ENCODE results near the gene TNXB.
"Not testable (repeated sequence)": the region's sequence is repeated elsewhere in the genome, so short reads cannot be mapped to it uniquely, and the experiment has no call there.

TNXB gene

DNA sequence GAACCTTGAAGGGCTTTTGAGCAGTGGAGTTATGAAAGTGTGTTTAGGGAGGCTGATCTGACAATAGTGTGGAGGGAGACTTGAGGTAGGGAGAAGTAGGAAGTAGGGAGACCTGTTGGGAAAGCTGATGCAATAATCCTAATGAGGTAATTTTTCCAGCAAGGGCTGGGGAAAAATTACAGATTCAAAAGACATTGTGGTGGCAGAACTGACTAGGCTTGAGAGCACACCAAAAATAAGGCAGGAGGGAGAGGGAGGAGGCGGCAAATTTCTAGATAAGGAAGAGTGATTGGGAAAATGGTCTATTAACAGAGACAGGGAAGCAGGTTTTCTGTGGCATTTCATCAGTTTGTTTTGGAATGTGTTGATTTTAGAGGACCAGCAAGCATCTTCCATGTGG is 37.1 kb upstream of the TNXB start:
- FAIRE-seq, result no peak
- no peak for DNase-seq (ENCODE audit: insufficient read length, low spot score)

DNA sequence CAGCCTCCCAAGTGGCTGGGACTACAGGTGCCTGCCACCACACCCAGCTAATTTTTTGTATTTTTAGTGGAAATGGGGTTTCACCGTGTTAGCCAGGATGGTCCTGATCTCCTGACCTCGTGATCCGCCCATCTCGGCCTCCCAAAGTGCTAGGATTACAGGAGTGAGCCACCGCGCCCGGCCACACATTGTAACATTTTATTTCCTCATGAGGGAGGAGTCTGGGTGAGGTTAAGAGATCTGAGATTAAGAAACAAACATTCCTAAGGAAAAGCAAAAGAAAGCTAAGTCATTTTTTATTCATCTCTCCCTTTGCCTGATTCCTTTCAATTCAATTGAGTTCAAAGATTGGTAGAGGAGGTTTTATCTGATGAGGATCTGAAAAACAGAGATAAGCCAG is 35.1 kb upstream of the TNXB start:
- DNase-seq (ENCODE audit: insufficient read length, low spot score); FAIRE-seq: not testable (repeated sequence)

DNA sequence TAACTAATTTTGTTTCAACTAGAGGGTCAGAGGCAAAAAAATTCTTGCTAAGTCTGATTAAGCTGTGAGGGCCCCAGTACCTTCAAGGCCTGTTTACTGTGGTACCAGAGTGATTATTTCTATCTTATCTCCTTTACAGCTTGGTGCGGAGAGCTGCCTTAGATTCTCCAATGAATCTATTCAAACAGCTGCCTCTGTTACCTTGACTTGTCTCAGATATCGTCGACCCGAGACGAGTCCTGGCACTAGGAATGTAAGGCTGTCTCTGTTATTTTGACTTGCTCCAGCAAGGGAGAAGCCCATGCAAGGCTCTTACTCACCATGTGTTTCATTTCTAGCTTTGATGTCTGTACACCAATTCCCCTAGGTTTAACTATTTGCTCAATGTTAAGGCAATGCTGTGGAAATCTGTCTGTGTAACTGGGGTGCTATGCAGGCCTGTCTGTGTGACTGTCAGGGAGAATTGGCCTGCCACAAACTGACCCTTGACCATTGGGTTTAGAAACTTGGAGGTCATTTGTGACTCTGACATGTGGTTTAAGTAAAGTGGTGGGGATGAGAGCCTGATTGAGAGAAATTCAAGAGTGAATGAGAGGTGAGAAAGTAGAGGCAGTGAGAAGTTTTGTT is 31.4 kb upstream of the TNXB start:
- DNase-seq (ENCODE audit: insufficient read length, low spot score), result no peak
- no peak for FAIRE-seq

DNA sequence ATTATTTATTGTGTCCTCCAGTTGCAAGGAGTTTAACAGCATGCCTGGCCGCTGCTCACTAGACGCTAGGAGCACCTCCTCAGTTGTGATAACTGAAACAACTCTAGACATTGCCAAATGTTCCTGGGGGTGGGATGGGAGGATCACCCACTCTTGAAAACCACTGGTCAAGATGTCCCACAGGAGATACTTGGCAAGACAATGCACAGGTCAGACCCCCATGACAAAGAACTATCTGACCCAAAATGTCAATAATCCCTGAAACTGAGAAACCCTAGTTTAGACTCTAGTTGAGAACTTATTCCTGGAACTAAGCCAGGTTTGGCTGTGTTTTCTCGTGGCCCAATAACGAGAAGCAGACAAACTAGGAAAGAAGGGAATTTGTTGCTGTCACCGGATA is 30.5 kb upstream of the TNXB start:
- FAIRE-seq (no peak), DNase-seq (ENCODE audit: insufficient read length, low spot score) (no peak)

DNA sequence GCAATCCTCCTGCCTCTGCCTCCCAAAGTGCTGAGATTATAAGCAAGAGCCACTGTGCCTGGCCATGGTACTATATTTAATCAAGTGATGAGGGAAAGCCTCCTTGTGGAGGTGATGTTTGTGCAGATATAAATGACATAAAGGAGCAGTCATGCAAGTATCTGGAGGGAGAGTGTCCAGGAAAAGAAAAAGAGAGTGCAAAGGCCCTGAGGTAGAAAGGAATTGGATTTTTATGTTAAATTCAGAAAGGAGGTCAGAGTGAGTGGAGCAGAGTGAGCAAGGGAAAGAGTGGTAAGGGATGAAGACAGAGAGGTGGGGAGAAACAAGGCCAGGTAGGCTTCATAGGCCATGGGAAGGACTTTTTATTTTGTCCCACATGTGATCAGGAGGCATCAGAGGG is 28.3 kb upstream of the TNXB start:
- no peak for FAIRE-seq
- DNase-seq (ENCODE audit: insufficient read length, low spot score), result no peak

DNA sequence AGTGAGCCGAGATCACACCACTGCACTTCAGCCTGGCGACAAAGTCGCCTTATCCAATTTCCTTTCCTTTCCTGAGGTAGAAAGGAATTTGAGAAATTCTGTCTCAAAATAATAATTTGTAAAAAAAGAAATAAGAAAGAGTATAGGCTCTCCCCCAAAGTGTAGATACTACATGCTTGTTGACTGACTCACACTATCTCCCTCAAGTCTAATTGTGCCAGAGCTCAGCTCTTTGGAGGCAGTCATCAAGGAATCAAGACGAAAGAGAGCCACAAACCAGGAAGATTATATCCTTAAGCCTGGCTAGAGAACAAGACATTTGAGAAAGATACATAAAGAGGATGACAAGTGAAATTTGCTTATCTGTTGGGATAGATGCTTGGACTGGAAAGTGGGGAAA is 24.6 kb upstream of the TNXB start:
- FAIRE-seq, result no peak
- DNase-seq (ENCODE audit: insufficient read length, low spot score), result no peak

DNA sequence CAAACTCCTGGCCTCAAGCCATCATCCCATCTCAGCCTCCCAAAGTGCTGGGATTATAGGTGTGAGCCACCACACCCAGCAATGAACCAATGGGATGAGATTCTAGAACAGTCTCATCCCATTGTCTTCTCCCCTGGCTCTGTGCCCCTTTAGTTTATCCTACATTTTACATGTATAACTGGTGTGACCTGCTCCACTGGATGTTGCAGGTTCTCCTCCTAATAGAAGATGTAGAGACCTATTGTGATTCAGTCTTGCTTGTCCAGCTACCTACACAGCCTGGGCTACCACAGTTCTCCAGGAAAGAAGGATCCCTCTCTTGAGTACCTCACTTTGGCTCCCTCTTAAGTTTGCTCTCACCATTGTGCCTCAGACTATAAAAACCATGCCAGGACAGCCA is 23.0 kb upstream of the TNXB start:
- DNase-seq (ENCODE audit: insufficient read length, low spot score) (no peak), FAIRE-seq (no peak)

DNA sequence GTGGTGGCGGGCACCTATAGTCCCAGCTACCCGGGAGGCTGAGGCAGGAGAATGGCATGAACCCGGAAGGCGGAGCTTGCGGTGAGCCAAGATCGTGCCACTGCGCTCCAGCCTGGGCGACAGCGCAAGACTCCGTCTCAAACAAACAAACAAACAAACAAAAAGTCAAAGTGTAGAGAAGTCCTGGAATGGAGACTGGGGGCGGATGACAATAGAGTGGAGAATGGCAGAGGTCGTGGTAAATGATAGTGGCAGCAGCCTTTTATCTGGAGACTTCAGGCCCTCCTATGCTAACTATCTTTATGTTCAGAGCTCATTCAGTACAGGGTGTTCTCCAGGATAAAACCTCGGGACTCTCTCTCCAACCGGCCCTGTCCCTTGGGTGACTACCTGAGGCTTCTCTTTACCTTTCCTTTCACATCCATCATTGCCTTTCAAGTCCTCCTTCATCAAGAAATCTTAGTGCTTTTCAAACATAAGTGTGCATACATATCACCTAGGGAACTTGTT is 22.4 kb upstream of the TNXB start:
- FAIRE-seq, result no peak
- DNase-seq (ENCODE audit: insufficient read length, low spot score), result no peak

DNA sequence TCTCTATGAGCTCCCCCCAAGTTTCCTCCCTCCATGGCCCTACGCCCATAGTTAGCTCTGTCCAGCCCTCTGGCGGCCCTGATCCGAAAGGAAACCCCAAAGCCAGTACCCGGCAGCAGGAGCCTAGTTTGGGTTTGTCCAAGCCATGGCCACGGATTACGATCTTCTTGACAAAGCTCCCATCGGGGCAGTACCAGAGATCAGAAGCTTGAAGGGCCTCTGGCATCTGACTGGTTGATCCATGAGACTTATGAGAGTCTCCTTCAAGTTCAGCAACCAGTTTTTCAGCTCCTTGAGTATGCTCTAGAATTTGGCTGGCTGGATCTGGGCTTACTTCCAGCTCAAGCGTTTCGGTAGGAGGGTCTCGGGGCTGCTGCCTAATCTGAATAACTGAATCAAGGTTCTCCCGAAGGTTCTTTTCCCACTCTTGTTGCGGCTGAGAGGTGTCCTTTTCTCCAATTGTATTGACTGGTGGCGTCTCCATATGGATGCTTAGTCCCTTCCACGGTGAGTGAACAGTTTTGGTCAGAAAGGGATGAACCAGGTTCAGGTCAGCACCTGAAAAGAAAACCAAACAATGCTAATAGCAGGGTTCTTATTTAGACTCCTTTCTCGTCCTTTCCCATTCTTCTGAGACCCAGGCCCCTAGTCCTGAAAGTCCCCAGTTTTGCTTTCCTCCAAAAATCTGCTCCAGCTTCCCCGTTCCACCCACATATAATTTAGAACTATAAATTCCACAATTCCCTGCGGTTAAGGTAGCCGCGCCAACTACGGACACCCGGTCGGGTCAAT is 20.4 kb upstream of the TNXB start:
- DNase-seq (ENCODE audit: insufficient read length, low spot score), result no peak
- no peak for FAIRE-seq

DNA sequence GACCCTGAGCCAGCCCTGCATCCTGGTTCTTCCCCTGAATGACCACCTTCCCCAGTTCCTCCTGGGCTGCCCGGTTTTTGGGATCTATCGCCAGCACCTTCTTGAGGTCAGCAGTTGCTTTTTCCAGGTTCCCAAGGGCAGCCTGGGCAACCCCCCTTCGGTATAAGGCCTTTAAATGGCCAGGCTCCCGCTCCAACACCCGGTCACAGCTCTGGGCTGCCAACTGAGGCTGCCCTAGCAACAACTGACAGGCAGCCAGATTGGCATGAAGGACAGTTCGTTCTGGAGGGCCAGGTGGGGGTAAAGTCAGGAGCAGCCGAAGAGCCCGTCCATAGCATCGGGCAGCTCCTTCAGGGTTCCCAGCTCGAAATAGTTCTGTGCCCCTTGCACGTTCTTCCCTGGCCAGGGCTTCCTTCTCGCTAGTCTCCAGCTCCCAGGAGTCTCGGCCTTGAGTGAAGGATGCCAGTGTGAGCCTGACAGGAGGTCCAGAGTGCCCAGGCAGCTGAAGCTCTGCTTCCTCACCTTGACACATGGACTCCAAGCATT is 19.7 kb upstream of the TNXB start:
- no peak for FAIRE-seq
- no peak for DNase-seq (ENCODE audit: insufficient read length, low spot score)

DNA sequence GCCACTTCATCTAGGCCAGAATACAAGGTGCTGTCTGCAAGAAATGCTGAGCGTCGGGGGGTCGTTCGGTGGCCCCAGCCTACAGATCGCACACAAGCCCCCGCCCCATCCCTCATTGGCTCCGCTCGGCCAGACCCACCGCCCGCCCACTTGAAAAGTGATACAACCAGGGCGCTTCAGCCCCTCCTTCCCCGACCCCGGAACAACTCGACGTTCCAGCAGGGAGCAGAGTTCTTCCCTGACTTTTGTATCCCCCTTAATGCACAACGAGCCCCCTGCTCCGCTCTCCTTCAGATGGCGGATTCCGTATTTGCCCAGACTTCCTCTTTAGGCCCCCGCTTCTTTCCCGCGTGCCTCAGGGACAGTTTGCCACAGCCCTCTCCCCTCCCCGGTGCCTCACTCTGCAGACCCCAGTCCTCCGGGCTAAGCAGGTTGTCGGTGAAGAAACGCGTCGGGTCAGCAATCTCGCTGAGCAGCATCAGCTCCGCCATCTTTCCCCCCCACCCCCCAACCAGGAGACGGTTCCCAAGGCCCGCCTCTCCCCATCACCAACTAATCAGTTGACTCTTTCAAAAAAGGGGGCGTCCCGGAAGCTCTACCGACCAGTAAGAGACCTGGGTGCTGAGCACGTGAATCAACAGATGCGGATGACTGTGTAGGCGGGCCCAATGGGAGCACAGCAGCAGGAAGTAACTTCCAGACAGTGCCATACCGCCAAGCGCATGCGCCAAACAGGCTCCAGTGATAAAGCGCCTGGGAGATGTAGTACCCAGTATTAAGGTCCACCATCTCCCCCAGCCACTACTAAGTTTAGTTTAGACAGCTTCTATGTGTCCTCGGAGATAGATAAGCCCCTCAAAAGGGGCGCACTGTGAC is 18.8 kb upstream of the TNXB start, which contains the start of gene ATF6B:
TSS of gene ATF6B (minus strand) at position 530 of the 876 bp plus-strand sequence. CDS start at position 491, 39 bp downstream.
- FAIRE-seq (peak; percentile 92), DNase-seq (ENCODE audit: insufficient read length, low spot score) (peak; percentile 96)

DNA sequence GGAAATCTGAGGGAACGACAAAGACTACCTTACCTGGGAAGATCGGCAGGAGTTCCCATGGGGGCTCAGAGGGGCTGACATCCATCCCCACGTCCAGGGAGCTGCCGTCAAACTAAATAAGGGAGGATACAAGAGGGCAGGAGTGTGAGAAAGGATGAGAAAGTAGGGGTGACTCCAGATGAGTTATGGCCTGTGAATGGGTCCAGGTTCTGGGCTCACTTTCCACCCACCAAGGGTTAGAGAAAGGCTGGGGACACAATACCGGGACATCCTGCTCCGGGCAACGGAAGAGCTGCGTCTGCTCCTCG is 18.2 kb upstream of the TNXB start:
- no peak for FAIRE-seq
- DNase-seq (ENCODE audit: insufficient read length, low spot score), result no peak

DNA sequence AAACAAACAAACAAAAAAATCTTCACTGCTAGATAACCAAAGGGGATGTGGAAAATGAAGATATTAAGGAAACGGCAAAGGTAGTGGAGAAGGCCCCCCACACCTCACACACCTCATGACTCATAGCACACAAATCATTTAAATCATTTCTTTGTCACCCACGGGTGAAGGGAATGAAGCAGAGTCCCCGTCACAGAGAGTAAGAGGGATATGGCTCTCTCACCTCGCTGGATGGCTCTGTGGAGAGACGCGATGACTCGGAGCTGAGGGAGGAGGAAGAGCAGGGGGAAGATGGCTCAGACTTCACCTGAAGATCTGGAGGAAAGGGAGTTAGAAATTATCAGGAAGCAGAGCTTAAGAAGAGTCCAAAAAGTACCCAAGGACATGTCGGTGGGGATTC is 17.7 kb upstream of the TNXB start:
- FAIRE-seq, result no peak
- DNase-seq (ENCODE audit: insufficient read length, low spot score), result no peak

DNA sequence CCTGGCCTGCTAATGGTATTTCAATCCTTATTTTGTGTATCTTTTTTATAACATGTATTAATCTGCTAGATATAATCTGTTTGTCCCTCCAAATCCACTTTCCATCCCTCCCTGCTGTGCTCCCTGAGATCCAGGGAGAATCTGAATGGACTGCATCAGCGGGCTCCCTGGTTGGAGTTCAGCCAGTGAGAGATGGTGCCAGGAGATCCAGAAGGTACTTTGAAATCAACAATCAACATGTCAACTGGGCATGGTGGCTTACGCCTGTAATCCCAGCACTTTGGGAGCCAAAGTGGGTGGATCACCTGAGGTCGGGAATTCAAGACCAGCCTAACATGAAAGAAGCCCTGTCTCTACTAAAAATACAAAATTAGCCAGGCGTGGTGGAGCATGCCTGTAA is 14.5 kb upstream of the TNXB start:
- FAIRE-seq (no peak), DNase-seq (ENCODE audit: insufficient read length, low spot score) (no peak)

DNA sequence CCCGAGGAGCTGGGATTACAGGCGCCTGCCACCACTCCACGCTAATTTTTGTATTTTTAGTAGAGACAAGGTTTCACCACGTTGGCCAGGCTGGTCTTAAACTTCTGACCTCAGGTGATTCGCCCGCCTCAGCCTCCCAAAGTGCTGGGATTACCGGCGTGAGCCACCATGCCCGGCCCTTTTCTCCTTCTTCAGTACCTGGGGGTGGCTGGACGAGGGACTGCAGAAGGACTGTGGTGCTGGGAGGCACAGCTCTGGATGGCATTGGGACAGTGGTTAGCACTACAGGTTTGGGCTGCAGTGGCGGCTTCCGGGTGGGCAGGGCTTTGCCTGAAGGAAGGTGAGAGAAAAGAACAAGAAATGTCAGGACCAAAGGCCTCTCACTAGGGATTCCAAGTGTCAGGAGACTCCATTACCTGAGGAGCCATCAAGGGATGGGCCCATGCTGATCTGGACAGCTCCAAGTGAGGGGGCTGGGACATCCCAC is 11.5 kb upstream of the TNXB start:
- FAIRE-seq (no peak), DNase-seq (ENCODE audit: insufficient read length, low spot score) (no peak)

DNA sequence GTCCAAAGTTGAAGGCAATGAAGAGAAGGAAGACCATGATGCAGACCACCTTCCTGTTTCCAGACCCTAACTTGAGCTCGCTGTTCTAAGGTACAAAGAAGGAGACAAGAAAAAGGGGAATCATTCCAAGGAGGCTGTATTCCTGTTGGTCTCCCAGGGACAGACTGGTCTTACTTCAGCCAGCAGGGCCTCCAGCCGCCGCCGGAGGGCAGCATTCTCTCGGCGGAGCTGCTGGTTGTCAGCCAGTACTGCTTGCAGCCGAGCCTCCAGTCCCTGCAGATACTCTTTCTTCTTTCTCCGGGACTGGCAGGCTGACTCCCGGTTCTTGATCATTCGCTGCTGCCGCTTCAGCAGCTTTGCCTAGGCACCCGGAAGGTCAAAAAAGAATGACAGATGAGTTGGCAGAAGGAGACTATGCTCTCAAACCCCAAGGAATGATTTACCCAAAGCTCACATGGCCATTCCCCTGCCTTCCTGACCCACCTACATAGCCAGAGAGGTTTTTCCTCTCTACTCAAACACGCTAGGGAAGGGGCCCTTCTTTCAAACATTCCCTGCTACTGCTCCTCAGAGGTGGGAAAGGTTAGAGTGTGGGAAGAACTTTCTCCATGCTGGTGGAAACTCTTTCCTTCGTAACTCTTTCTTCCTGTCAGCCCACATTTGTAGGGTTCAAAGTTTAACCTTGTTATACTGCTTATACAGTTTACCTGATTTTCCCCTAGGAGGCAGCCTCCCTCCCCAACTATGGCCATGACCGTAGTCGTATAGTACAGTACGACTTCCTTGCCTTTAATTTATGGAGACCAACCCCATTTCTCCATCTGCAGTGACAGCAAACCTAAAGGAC is 9.9 kb upstream of the TNXB start:
- DNase-seq (ENCODE audit: insufficient read length, low spot score), result peak; percentile 69
- peak; percentile 31 for FAIRE-seq

DNA sequence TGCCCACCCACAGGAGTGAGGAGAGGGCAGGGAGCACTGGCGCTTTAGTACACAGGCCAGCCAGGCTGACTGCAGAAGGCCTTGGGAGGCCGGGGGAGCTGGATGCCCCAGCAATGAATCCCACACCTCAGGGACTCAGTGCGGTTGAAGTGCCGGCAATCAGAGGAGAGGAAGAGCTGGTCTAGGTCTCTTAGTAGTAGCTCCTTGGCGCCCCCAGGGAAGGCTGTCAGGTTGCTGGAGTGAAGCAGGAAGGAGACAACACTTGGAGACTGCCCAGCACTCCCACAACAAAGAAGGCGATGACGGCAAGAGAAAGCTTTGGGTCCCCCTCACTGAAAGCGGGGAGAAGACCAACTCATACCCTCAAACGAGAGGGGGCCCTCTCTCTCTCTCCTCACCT is 8.3 kb upstream of the TNXB start:
- DNase-seq (ENCODE audit: insufficient read length, low spot score) (no peak), FAIRE-seq (no peak)

DNA sequence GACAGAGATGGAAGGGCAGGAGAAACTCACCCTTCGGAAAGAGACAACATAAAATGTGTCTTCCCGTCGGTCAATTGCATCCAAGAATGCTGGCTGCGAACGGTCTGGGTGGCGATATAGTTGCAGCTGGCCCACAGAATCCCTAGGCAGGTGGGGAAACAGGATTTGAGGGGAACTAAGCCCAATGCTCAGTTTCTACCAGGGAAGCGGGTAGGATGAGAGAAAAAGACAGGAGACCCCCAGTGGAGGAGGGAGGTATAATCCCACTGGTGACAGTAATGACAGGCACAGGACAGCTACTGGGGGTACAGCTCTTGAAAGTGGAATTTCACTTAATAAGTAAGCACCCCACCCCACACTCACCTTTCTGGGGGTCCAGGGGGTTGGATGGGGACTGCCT is 7.5 kb upstream of the TNXB start:
- no peak for DNase-seq (ENCODE audit: insufficient read length, low spot score)
- no peak for FAIRE-seq

DNA sequence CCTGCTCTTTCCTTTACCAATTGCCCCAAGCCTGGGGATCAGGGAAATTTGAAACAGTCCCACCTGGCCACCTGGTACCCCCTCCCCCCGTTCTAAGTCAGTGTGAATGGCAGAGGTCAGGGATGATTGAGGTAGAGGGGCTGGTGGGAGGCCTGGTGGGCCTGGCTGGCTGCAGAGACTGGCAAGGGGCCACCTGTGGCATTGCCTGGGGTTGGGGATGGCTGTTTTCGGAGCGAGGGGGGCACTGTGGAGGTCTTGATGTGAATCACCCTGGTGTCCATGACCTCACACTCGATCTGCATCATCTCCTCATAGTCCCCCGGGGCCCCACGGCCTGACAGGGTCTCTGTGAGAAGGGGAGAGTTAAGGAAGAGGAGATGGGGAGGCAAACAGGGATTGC is 6.5 kb upstream of the TNXB start:
- no peak for DNase-seq (ENCODE audit: insufficient read length, low spot score)
- no peak for FAIRE-seq

DNA sequence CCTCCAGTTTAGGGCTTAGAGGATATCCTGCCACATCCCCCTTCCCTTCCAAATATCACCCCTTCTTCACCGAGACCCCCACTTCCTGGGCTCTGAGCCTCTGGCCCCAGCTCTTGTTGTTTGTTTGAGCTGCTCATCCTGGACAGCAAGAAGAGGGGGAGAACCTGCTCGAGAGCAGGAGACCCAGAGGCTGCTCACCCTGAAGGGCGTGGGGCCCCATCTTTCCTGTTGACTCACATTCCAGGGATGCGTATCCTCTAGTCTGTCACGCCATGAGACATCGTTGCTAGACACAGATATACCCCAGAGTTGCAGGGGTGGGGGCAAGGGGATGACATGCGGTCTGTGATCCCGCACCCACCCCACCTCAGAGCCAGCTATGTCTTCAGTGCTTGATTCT is 5.7 kb upstream of the TNXB start:
- DNase-seq (ENCODE audit: insufficient read length, low spot score), result no peak
- FAIRE-seq, result no peak

Data from GM19239 (cell line).